HG03045 (cell line): ENCODE results near the gene MGAT5.
A peak's percentile ranks its signal among the peaks of the same experiment; 100 is the strongest.
"Not testable (repeated sequence)": the region's sequence is repeated elsewhere in the genome, so short reads cannot be mapped to it uniquely, and the experiment has no call there.

Source experiments
- ATAC-seq: cut with Tn5 transposase; IDR thresholded peaks from one replicate; pipeline ENCODE4 v1.9.1; 2021; ENCODE audit warnings: mild to moderate bottlenecking, moderate library complexity; ENCODE audit not compliant: unreplicated experiment

MGAT5 gene

DNA sequence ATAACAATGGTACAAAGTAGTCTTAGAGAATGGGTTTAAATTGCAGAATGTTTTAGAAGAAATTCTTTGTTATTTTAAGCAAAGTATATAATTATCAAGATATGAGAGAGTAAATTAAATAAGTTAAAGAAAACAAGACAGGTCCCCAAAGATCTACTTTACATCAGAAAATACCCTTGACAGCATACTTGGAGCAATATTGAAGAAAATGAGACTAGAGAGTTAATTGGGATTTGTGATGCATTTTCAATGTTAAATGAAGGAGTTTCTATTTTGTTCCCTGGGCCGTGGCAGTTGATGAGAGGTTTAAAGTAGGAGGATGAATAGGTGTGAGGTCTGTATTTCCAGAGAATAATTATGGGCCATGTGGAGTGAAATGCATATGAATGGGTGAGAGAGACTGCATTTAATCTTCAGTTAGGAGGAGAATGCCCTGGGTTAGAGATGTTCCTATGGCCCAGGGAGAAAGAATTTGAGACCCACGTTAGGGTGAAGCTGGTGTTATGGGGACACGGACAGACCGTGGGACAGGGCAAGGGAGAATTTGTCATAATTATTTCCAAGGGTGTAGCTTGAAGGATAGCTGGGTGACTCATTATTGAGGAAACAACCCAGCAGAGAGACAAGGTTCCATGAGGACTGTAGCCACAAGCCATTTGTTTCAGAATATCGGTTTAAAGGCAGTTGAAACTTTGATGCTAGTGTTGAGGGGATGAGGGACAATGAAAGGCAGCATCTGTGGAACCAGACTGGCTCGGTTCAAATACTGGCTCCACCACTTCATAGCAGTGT, 22.7 kb downstream of the MGAT5 start:
- ATAC-seq = no peak

GRCh38 chr2:134277223-134277622, 23.4 kb downstream of the MGAT5 start:
- ATAC-seq = no peak

DNA sequence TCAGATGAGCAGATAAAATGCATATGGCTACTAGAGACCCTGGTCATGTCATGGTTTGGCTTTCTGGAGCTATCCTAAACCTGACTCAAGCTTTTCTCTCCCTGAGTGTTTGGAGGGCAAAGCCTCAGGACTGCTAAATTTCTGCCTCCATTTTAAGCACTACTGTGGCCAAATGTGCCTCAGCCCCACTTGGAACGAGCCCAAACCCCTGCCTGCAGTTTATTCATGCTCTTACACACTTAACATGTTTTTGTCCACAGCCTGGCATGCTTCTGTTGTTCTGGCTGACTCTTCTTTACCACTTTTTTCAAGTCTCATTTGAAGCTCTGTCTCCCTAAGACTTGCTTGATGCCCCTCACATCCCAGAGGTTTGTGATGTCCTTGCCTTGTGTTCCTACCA, 24.7 kb downstream of the MGAT5 start:
- ATAC-seq = no peak

DNA sequence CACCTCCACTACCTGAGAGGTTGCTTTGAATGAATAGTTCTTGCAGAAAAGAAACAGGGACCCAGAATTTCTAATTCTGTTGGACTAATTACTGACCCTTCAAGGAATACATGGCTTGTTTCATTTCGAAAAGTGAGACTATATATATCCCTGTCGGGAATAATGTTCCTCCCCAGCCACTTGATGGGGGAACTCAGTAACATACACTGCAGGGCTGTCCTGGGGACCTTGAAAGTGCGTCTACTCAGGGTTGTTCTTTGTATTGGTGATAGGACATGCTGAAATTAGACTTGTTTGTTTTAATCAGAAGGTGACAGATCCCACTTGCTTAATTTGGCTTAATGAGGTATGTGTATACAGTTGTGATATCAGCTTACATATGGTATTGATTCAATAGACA, 25.5 kb downstream of the MGAT5 start:
- no peak for ATAC-seq

DNA sequence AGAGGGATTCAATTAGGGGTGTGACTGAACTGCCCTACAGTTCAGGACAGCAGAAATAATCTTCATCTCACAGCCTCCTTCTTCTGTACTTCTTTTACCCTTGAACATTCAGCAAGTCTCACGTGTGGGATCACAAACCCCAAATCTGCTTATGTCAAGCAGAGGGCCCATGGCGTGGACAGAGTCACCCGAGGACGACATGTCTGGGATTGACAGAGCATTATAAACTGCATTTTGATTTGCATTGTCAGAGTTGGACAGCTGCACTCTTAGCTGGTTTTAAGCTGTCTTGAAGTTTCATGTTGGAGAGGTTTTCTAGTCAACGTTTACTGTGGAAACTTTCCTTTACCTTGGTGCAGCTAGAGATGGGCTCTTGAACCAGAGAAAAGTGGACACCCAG, 26.4 kb downstream of the MGAT5 start:
- no peak for ATAC-seq

DNA sequence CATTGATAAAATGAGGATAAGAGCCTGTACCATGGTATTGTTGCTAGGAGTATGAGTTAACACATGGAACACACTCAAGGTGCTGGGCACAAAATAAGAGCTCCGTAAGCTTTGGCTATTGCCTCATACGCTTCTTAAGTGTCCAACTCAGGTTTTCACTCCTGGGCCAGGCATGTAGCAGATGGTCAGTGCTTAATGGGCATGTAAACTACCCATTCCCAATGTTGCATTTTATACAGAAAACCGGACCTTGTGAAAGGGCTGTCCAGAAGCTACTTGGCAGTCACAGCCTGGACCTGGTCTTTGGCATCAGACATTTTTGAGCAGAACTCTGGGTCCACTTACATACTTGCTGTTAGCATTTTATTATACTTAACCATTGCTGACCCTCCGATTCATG, 26.9 kb downstream of the MGAT5 start:
- ATAC-seq = no peak

DNA sequence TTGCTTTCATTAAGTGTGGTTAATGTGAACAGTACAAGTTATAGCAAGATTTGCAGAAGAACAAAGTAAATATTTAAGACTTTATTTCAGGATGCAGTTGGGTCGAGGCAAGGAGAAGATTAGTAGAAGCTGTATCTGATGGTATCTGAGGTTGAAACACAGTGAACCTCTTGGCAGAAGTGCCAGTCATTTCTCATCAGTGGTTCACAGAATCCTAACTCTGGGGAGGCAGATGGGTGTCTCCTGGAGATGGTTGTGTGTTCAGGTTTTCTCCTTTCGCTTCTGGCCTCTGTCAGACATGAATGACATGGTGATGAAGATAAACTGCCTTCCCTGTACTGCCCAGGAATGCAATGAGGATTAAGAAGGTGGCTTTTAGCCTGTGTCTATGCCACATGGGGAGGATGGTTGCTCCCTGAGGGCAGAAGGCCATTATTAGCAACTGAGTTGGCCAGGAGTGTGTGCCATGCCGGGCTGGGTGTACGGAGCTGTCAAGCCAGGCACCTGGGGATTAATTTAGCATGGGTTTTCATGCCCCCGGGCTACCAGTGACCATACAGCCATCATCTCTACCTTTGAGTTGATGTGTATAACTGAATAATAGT, 28.0 kb downstream of the MGAT5 start:
- ATAC-seq = no peak

DNA sequence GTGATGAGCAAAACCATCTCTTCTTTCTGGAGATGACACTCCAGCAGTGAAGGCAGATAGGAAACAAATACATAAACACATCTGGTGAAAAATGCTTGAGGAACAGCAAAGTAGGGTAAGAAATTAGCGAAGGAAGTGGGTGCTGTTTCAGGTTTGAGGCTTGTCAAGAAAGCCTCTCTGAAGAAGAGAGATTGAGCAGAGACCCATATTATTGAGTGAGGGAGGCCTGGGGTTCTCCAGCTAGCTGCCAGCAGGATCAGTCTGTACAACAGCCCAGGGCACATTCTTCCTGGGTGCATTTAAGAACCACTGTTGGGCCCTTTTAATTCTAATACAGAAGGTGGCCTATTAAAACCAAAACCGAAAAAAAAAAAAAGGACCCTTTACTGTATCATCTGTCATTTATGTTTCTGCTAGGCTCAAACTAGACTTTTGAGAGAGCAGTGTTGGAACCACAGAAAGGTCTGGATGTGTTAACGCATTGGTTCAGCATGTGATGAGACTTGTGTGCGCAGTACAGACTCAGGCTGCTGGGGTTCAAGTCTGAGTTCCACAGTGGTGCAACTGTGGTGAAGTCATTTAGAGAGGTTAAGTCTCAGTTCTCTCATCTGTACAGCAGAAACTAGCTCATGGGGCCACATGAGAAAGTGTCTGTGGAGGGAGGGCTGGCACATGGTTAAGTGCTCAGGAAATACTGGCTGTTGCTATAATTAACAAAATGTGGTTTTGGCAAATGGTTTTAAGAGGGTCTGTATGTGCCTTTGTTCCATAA, 28.9 kb downstream of the MGAT5 start:
- peak; percentile 95 for ATAC-seq

DNA sequence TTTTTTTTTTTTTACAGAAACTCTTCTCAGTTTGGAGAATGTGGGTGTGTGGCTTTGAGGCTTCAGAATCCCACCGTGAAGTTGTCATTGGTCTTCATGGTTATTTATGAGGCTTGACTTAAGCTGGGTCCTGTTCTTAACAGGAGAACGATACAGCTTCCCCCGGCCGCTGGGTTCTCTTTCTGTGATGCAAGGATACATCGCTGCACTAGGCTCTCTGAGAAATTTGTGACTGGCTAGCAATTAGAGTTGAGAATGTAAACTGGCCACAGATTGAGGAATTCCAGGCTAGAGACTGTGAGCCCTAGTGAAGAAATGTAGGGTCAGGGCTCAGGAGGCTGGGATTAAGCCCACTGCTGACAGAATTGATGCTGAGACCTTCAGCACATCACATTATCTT, 29.8 kb downstream of the MGAT5 start:
- no peak for ATAC-seq

GRCh38 chr2:134284119-134284670, 30.3 kb downstream of the MGAT5 start:
- ATAC-seq = no peak

DNA sequence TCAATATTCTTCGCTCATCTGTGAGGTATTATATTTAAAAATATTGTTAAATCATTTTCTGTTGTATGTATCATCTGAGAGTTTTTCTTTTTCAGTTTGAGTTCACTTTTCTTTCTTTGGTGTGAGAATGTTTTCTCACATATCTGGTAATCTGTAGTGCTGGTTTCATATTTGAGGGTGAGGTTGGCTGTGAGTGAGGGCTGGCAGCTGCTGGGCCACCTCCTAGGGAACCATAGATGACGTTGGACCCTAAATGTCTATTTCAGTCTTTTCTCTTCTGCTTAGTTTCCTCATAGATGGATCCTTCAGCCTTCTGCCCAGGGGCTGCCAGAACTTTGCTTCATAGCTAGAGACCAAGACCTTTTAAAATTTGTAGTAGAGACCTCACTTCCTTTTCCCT, 33.5 kb downstream of the MGAT5 start:
- ATAC-seq = peak; percentile 43

- no peak for ATAC-seq
These were observed 34.9 kb downstream of the MGAT5 start for GRCh38 chr2:134288814-134289213.

DNA sequence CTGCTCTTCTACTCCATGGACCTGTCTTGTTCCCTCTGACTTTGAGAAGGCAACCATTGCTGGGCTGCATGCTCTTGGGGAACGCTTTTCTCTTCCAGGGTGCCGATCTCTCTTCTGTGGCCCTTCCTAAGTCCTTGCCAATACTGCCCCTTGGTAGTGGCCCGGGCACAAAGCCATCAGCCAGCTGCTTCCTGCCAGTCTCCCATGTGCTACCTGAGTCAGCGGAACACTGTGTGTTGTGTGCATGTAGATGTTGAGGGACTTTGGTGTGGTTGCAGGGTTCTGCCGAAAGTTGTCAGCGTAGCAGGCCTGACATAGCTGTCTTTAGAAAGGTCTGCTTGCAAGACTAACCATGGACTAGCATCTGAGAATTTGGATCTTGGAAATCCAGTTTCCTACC, 35.4 kb downstream of the MGAT5 start:
- no peak for ATAC-seq

GRCh38 chr2:134290358-134290757, 36.5 kb downstream of the MGAT5 start:
- peak; percentile 41 for ATAC-seq

- ATAC-seq = no peak
These were observed 38.6 kb downstream of the MGAT5 start for GRCh38 chr2:134292514-134292913.

DNA sequence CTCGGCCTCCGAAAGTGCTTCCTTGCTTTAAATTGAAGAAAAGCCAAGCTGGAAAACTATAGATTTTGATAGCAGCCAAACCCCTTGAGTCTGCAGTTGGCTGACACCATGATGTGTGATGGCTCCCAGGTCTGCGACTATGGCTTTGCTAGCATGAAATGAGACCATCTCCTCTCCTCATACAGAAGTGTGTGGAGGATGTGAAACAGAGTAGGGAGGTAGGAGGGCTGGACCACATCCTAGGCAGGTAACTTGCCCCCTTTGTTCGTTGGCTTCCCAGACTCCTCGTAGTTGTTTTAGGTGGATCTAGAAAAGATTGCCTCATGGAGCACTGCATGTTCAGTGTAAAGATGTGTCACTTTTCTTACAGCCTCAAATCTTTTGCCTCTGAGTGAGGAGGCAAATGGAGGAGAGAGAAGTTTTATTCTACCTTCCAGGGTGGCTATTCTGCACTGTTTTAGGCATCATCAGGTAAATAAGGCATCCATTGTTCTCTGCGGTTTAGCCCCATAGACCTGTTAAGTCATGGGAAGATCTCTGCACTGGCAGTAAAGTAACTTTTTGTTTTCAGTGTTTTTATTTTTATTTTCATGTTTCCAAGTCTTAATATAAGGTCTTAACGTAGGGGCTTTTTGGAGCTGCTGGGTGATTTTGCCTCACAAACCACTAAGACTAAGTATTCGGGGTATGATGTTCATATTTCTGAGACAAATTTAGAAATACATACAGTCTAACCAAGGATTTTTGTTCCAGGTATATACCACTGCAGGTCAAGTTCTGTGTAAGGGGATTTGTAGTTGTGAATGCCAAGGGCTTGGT, 40.1 kb downstream of the MGAT5 start:
- ATAC-seq = no peak

DNA sequence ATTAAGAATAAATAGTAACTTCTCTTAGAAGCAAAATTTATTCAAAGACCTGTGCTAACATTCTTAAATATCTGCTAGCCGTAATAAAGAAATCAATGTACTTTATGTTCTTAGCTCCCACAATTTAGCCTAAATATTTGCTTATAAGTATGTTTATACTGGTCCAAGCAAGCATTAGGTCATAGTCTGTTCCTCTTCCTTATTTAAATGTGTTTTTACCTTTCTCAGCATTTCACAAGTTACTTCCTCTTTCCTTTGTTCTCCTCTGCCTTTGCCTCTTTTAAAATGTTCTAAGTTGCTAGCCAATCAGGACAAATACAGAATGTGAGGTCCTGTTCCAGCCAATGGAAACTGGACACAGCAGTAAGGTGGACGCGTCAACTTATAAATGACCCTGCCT, 40.7 kb downstream of the MGAT5 start:
- ATAC-seq = not testable (repeated sequence)

DNA sequence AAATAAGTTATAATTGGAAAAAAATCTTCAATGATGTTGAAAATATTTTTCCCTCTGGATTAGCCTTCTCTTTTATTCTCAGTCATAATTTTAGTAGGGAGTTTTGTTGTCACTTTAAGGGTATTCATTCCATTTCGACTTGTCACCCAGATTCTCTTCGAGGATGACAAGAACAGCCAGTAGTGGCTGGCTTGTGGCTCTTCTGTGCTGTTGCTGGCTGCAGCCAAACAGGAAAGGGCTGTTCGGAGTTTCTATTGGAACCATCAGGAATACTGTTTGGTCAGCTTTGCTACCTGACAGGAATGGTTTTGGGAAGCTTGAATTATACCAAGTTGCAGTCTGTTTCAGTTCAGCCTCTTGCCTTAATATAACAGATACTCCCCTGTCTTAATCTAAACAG, 41.6 kb downstream of the MGAT5 start:
- no peak for ATAC-seq

- no peak for ATAC-seq
These were observed 42.4 kb downstream of the MGAT5 start for GRCh38 chr2:134296301-134296700.

DNA sequence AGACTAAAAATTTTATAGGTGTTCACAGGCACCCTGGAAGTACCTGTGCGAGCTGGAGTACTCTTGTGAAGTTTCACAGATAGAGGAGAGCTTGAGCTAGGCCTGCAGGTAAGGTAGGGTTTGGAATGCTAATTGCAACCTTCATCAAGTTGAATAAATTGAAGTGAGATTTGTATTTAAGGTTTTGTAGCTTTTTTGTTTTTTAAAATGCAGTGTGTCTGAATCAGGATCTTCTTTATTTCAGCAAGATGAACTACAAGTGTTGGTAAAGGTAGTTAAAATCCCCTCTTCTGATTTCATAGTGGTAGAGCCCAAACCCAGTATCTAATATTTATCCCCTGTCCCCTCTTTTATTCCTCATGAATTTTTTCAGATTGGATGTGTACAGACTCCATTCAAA, 45.5 kb downstream of the MGAT5 start:
- no peak for ATAC-seq

DNA sequence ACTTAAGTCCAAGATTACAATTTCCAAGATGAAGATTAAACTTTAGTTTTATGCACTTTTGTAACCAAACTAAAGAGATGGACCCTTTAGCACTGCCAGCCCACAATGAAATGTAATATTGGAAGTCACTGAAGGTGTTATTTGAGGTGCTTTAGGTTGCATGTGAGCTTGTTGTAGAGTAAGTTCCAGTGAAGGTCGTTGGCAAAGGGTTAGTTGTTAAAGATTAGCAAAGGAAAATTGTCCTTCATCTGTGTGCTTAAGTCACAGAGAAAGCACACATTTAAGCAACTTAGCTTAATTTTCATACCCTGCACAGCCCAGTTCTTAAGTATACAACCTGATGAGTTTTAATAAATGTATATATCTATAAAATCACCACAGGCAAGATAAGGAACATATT, 46.7 kb downstream of the MGAT5 start:
- ATAC-seq = no peak
